GM10248 (cell line): ENCODE data around the gene FGD3.

ENCODE experiments used
- CTCF ChIA-PET: fragments of 300-600 bp; sonication (Branson Sonifier 250); formaldehyde crosslinking; extraction: SDS; loops from one replicate; lab custom pipeline; 2021; ENCODE audit warnings: antibody characterized with exemption; lab: Yijun Ruan, JAX
- POLR2A ChIA-PET: fragments of 350-650 bp; sonication (Branson Sonifier 250); formaldehyde crosslinking; extraction: SDS; loops from one replicate; lab custom pipeline; 2020; ENCODE audit warnings: antibody characterized with exemption; lab: Yijun Ruan, JAX
- DNase-seq: peaks from one replicate; pipeline ENCODE4 v3.0.0; 2012; ENCODE audit errors: extremely low spot score
- TF ChIP-seq, protein P1 (sequence below): IDR thresholded peaks from 2 replicates; pipeline ENCODE4 v1.5.1; 2012; ENCODE audit warnings: mild to moderate bottlenecking, low read depth; ENCODE audit errors: extremely low read depth, missing control alignments, control extremely low read depth

The FGD3 gene

GRCh38 chr9:93031629-93032430 lies 84.5 kb downstream of the FGD3 start:
- TF ChIP-seq, protein P1, sequence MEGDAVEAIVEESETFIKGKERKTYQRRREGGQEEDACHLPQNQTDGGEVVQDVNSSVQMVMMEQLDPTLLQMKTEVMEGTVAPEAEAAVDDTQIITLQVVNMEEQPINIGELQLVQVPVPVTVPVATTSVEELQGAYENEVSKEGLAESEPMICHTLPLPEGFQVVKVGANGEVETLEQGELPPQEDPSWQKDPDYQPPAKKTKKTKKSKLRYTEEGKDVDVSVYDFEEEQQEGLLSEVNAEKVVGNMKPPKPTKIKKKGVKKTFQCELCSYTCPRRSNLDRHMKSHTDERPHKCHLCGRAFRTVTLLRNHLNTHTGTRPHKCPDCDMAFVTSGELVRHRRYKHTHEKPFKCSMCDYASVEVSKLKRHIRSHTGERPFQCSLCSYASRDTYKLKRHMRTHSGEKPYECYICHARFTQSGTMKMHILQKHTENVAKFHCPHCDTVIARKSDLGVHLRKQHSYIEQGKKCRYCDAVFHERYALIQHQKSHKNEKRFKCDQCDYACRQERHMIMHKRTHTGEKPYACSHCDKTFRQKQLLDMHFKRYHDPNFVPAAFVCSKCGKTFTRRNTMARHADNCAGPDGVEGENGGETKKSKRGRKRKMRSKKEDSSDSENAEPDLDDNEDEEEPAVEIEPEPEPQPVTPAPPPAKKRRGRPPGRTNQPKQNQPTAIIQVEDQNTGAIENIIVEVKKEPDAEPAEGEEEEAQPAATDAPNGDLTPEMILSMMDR, result no peak
- no peak for DNase-seq
- ChIA-PET CTCF (no interaction called here), POLR2A (no interaction called here)

GRCh38 chr9:93032545-93032944 lies 85.2 kb downstream of the FGD3 start:
- ChIA-PET CTCF (interaction anchor here (0.6 kb wide), 1 partner anchor 12 kb away, joined by 3 read pairs; no protein-coding TSS in a partner anchor), POLR2A (no interaction called here)
- TF ChIP-seq, protein P1, result no peak
- no peak for DNase-seq

DNA sequence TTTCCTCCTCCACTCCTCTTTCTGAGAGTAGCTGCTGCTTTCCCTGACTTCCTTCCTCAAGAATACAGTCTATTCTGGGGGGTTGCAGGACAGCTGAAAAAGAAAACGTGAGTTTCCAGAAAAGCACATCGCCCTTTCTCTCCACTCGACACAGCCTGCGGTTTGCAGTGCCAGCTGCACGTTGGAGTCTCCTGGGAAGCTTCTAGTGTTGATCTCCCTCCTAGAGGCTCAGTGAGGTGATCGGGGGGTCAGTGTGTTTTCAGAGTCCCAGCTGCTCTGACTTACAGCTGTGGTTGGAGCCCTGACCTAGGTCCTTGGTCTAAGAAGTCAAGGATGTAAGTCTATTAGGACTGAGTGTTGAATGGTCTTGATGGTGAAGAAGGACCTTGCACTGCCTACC lies 86.2 kb downstream of the FGD3 start:
- POLR2A ChIA-PET, result no interaction called here
- TF ChIP-seq, protein P1, result no peak
- no peak for DNase-seq
- CTCF ChIA-PET, result no interaction called here

DNA sequence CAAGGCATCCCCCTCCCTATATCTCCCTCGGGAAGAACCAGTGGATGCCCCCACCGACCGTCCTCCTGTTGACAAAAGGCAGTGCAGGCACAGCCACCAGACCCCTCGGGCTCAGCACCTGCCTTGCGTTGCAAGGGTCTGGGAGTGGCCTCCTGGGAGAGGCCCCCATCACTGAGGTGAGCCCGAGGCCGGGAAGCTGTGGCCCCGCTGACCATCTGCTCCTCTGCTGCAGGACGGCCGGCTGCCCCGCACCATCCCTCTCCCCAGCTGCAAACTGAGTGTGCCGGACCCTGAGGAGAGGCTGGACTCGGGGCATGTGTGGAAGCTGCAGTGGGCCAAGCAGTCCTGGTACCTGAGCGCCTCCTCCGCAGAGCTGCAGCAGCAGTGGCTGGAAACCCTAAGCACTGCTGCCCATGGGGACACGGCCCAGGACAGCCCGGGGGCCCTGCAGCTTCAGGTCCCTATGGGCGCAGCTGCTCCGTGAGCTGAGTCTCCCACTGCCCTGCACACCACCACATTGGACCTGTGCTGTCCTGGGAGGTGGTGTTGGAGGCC lies 87.9 kb downstream of the FGD3 start:
- POLR2A ChIA-PET, result no interaction called here
- DNase-seq, result no peak
- TF ChIP-seq, protein P1, result no peak
- CTCF ChIA-PET, result no interaction called here

DNA sequence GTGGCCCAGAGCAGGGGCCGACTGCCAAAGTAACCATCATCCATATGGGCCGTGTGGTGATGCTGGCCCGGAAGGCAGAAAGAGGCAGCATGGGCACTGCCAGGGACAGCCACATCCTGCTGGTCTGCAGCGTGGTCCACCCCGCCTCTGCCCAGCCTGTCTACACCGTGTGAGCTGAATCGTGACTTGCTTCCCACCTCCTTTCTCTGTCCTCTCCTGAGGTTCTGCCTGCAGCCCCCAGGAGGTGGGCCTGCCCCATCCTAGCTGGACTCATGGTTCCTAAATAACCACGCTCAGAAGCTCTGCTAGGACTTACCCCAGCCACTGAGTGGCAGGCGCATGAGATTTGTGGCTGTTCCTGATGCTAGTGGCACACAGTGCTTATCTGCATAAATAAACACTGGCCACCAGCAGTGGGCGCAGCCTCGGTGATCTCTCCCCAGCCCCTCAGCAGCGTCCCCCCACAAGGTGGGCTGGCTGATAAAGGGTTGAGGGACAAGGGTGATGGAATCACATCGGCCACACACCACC lies 88.6 kb downstream of the FGD3 start:
- TF ChIP-seq, protein P1, result no peak
- no peak for DNase-seq
- ChIA-PET POLR2A (no interaction called here), CTCF (no interaction called here)

DNA sequence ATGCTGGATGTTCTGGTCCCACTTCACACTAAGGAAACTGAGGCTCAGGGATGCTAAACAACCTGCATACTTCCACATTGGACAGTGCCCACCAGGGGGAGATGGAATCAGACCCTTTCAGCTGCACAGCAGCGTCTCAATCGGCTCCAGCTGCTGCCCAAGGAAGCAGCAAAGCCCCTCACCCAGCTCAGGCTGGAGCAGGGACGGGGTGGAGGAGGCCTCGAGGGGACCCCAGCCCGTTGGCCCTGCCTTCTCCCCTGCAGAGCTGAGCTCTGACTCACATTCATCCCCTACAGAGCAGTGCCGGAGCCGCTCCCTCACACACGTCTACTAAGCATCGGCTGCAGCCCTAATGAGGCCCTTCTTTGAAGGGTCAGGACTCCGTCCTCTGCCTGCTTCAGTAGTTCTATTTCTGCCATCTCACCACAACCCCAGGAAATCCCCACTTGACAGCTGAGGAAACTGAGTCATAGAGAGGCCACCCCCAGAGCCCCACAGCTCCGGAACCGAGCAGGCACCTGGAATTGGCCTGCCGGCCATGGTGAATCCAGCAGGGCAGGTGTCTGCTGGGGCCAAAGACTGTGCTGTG lies 89.7 kb downstream of the FGD3 start:
- ChIA-PET CTCF (interaction anchor here (1.4 kb wide), 1 partner anchor 10 kb away, joined by 3 read pairs; no protein-coding TSS in a partner anchor), POLR2A (no interaction called here)
- no peak for DNase-seq
- TF ChIP-seq, protein P1, result no peak
